Neural cell (in vitro differentiated cells): ENCODE data around the gene ATP6AP2. TPM values are rescaled to one million over a fixed set of nuclear protein-coding genes. Genes with fewer than 3 reads are reported as not detected.

Experiments used
- H2AFZ ChIP-seq: fragments of 200-600, 300-800 bp; sonication (generic), shearing (Covaris generic); 2 replicates; pipeline ENCODE4 v1.6.0; 2014; ENCODE audit warnings: low read depth, mild to moderate bottlenecking, antibody characterized with exemption, low read length, moderate library complexity
- H3F3A ChIP-seq: fragments of 200-600 bp; shearing (Covaris generic); 2 replicates; pipeline ENCODE4 v1.6.1; 2016; ENCODE audit warnings: mild to moderate bottlenecking, moderate library complexity, mixed read lengths, antibody characterized with exemption, low read length; ENCODE audit not compliant: insufficient read depth, poor library complexity, severe bottlenecking
- H3K27ac ChIP-seq: fragments of 200-600, 300-800 bp; sonication (generic), shearing (Covaris generic); 2 replicates; pipeline ENCODE4 v1.5.1; 2014; ENCODE audit warnings: mild to moderate bottlenecking, low read length, moderate library complexity
- H3K27me3 ChIP-seq: fragments of 300-800, 200-600 bp; sonication (generic), shearing (Covaris generic); 2 replicates; pipeline ENCODE4 v1.6.0; 2014; ENCODE audit warnings: mild to moderate bottlenecking, low read depth, low read length, moderate library complexity; ENCODE audit not compliant: insufficient read depth
- H3K36me3 ChIP-seq: fragments of 300-800, 200-600 bp; sonication (generic), shearing (Covaris generic); 2 replicates; pipeline ENCODE4 v1.5.1; 2014; ENCODE audit warnings: mild to moderate bottlenecking, antibody characterized with exemption, low read length, moderate library complexity; ENCODE audit not compliant: insufficient read depth
- H3K4me2 ChIP-seq: fragments of 300-800, 200-600 bp; sonication (generic), shearing (Covaris generic); 2 replicates; pipeline ENCODE4 v1.6.0; 2014; ENCODE audit warnings: mild to moderate bottlenecking, low read length
- H3K4me3 ChIP-seq: fragments of 300-800, 200-600 bp; sonication (generic), shearing (Covaris generic); 2 replicates; pipeline ENCODE4 v1.5.1; 2014; ENCODE audit warnings: mild to moderate bottlenecking, low read length, moderate library complexity
- H3K79me2 ChIP-seq: fragments of 200-600 bp; shearing (Covaris generic); replicated peaks from 2 replicates; pipeline ENCODE4 v1.6.0; 2014; ENCODE audit warnings: mild to moderate bottlenecking, low read length, moderate library complexity; ENCODE audit not compliant: insufficient read depth
- H3K9ac ChIP-seq: fragments of 300-800, 200-600 bp; sonication (generic), shearing (Covaris generic); 2 replicates; pipeline ENCODE4 v1.6.1; 2016; ENCODE audit warnings: mild to moderate bottlenecking, low read length, mixed read lengths
- H3K9me2 ChIP-seq: fragments of 200-600 bp; shearing (Covaris generic); 2 replicates; pipeline ENCODE4 v1.6.1; 2016; ENCODE audit warnings: mild to moderate bottlenecking, low read length, mixed read lengths; ENCODE audit not compliant: insufficient read depth
- H3K9me3 ChIP-seq: fragments of 200-600, 300-800 bp; sonication (generic), shearing (Covaris generic); 2 replicates; pipeline ENCODE4 v1.6.1; 2016; ENCODE audit warnings: mild to moderate bottlenecking, mixed run types, low read length, moderate library complexity, mixed read lengths
- H4K20me1 ChIP-seq: fragments of 200-600 bp; shearing (Covaris generic); 2 replicates; pipeline ENCODE4 v1.6.1; 2016; ENCODE audit warnings: mild to moderate bottlenecking, mixed run types; ENCODE audit not compliant: insufficient read depth
- CTCF ChIP-seq: fragments of 450-650 bp; IDR thresholded peaks from 2 replicates; pipeline ENCODE4 v1.5.1; 2014; ENCODE audit warnings: antibody characterized with exemption, mild to moderate bottlenecking, moderate library complexity; ENCODE audit not compliant: poor library complexity, severe bottlenecking
- EP300 ChIP-seq: fragments of 450-650 bp; conservative IDR thresholded peaks from 2 replicates; pipeline ENCODE4 v1.6.1; 2014; ENCODE audit warnings: antibody characterized with exemption, mild to moderate bottlenecking, moderate library complexity; ENCODE audit not compliant: poor library complexity, severe bottlenecking
- EZH2 ChIP-seq: fragments of 200-600, 300-800 bp; shearing (Covaris generic), sonication (generic); IDR thresholded peaks from 2 replicates; pipeline ENCODE4 v1.6.1; 2014; ENCODE audit warnings: antibody characterized with exemption, low read length, borderline replicate concordance, mild to moderate bottlenecking; ENCODE audit not compliant: insufficient read depth, poor library complexity, severe bottlenecking
- MXI1 ChIP-seq: fragments of 450-650 bp; conservative IDR thresholded peaks from 2 replicates; pipeline ENCODE4 v1.6.1; 2014; ENCODE audit warnings: antibody characterized with exemption, mild to moderate bottlenecking; ENCODE audit not compliant: poor library complexity, severe bottlenecking
- POLR2AphosphoS5 ChIP-seq: IDR thresholded peaks from 2 replicates; pipeline ENCODE4 v1.6.1; 2012
- RAD21 ChIP-seq: fragments of 450-650 bp; conservative IDR thresholded peaks from 2 replicates; pipeline ENCODE4 v1.6.1; 2014; ENCODE audit warnings: antibody characterized with exemption, mild to moderate bottlenecking, moderate library complexity
- REST ChIP-seq: IDR thresholded peaks from 2 replicates; pipeline ENCODE4 v1.6.1; 2012; ENCODE audit warnings: borderline replicate concordance
- SMC3 ChIP-seq: fragments of 450-650 bp; conservative IDR thresholded peaks from 2 replicates; pipeline ENCODE4 v1.6.1; 2014; ENCODE audit warnings: antibody characterized with exemption, mild to moderate bottlenecking, moderate library complexity; ENCODE audit not compliant: poor library complexity
- TAF1 ChIP-seq: IDR thresholded peaks from 2 replicates; pipeline ENCODE4 v1.6.1; 2012; ENCODE audit warnings: low read depth
- polyA plus RNA-seq: library from polyadenylated mRNA; depleted of rRNA; stranded (reverse); fragments of >200 nt; gene quantifications from 2 replicates; pipeline ENCODE4 v1.2.3, GENCODE V29; 2014

Gene ATP6AP2
- polyA plus RNA-seq, 1 donor from 2014 or later, result 236 TPM

GRCh38 chrX:40543661-40544328 lies 37.0 kb upstream of the ATP6AP2 start:
- Histone ChIP-seq H4K20me1 (no peaks in the 10 kb centered on the region), H3K4me2 (no peak overlapping the region), H3K27me3 (no peaks in the 10 kb centered on the region), H3K9me2 (no peaks in the 10 kb centered on the region), H3K9me3 (no peaks in the 10 kb centered on the region), H3K27ac (no peak overlapping the region), H3K79me2 (no peaks in the 10 kb centered on the region), H3K4me3 (no peak overlapping the region), H3K36me3 (no peaks in the 10 kb centered on the region), H3K9ac (no peak overlapping the region), H3F3A (no peaks in the 10 kb centered on the region), H2AFZ (no peak overlapping the region)
- TF ChIP-seq POLR2AphosphoS5 (no peak), RAD21 (peak; percentile 72), CTCF (peak; percentile 74), SMC3 (peak; percentile 71)

- no peak for TF ChIP-seq EZH2
- H3K27me3 ChIP-seq, result no peaks in the 10 kb centered on the region
- H3K36me3 ChIP-seq, result no peaks in the 10 kb centered on the region
- no peak overlapping the region for H3K27ac ChIP-seq
- H3K9me2 ChIP-seq, result no peaks in the 10 kb centered on the region
- H3F3A ChIP-seq, result no peaks in the 10 kb centered on the region
- no peak overlapping the region for H3K4me2 ChIP-seq
- no peaks in the 10 kb centered on the region for H4K20me1 ChIP-seq
- no peak overlapping the region for H3K9ac ChIP-seq
- no peak overlapping the region for H2AFZ ChIP-seq
- H3K9me3 ChIP-seq, result no peaks in the 10 kb centered on the region
- no peak overlapping the region for H3K4me3 ChIP-seq
- H3K79me2 ChIP-seq, result no peaks in the 10 kb centered on the region
Observed at GRCh38 chrX:40544343-40545266, 36.2 kb upstream of the ATP6AP2 start.

- Histone ChIP-seq H2AFZ (no peak overlapping the region), H3F3A (no peaks in the 10 kb centered on the region), H3K9ac (no peak overlapping the region), H3K4me3 (no peak overlapping the region), H3K27me3 (no peaks in the 10 kb centered on the region), H4K20me1 (no peaks in the 10 kb centered on the region), H3K27ac (no peak overlapping the region), H3K79me2 (no peaks in the 10 kb centered on the region), H3K9me2 (no peaks in the 10 kb centered on the region), H3K4me2 (no peak overlapping the region), H3K36me3 (no peaks in the 10 kb centered on the region), H3K9me3 (no peaks in the 10 kb centered on the region)
- TF ChIP-seq EZH2, result no peak
- no peak for TF ChIP-seq REST
- TF ChIP-seq POLR2AphosphoS5, result no peak
- no peak for TF ChIP-seq EP300
- no peak for TF ChIP-seq TAF1
- TF ChIP-seq CTCF, result no peak
- no peak for TF ChIP-seq RAD21
- TF ChIP-seq MXI1, result no peak
- TF ChIP-seq SMC3, result no peak
Observed at GRCh38 chrX:40546870-40547269, 33.9 kb upstream of the ATP6AP2 start.
